H9 (cell line): ENCODE measurements around the gene TMEM63C. TPM values are rescaled to one million over a fixed set of nuclear protein-coding genes. Genes with fewer than 3 reads are reported as not detected.
A peak's percentile ranks its signal among the peaks of the same experiment; 100 is the strongest.

Source experiments
- DNase-seq: peaks from one replicate; pipeline ENCODE4 v3.0.0-alpha.2; 2017
- H2AFZ ChIP-seq: one replicate; pipeline ENCODE4 v1.6.1; 2013; ENCODE audit warnings: mild to moderate bottlenecking, low read length, control low read depth, moderate library complexity
- H2AK5ac ChIP-seq: 2 replicates; pipeline ENCODE4 v1.6.1; 2013; ENCODE audit warnings: low read length, control low read depth, mixed read lengths; ENCODE audit not compliant: insufficient read length
- H2BK120ac ChIP-seq: one replicate; pipeline ENCODE4 v1.6.1; 2013; ENCODE audit warnings: low read depth, mild to moderate bottlenecking, low read length, control low read depth, inconsistent platforms; ENCODE audit not compliant: poor library complexity, severe bottlenecking
- H2BK12ac ChIP-seq: 2 replicates; pipeline ENCODE4 v1.6.1; 2013; ENCODE audit warnings: low read length, control low read depth, mixed read lengths, low read depth; ENCODE audit not compliant: insufficient read length
- H2BK15ac ChIP-seq: 2 replicates; pipeline ENCODE4 v1.6.1; 2013; ENCODE audit warnings: low read depth, low read length, control low read depth
- H2BK20ac ChIP-seq: one replicate; pipeline ENCODE4 v1.6.1; 2013; ENCODE audit warnings: low read depth, mild to moderate bottlenecking, low read length, control low read depth, inconsistent platforms; ENCODE audit not compliant: poor library complexity, severe bottlenecking
- H2BK5ac ChIP-seq: 2 replicates; pipeline ENCODE4 v1.6.1; 2013; ENCODE audit warnings: low read length, control low read depth, mixed read lengths; ENCODE audit not compliant: insufficient read length
- H3K14ac ChIP-seq: 2 replicates; pipeline ENCODE4 v1.6.1; 2013; ENCODE audit warnings: low read length, control low read depth; ENCODE audit not compliant: insufficient read depth
- H3K18ac ChIP-seq: 2 replicates; pipeline ENCODE4 v1.6.1; 2013; ENCODE audit warnings: low read depth, mild to moderate bottlenecking, mixed read lengths, low read length, control low read depth; ENCODE audit not compliant: insufficient read length
- H3K23ac ChIP-seq: 2 replicates; pipeline ENCODE4 v1.6.1; 2013; ENCODE audit warnings: low read length, control low read depth, mixed read lengths, low read depth; ENCODE audit not compliant: insufficient read length
- H3K23me2 ChIP-seq: 2 replicates; pipeline ENCODE4 v1.6.1; 2013; ENCODE audit warnings: low read depth, mild to moderate bottlenecking, mixed read lengths, low read length, control low read depth; ENCODE audit not compliant: insufficient read length, poor library complexity, severe bottlenecking
- H3K27ac ChIP-seq: 2 replicates; pipeline ENCODE4 v1.5.1; 2013; ENCODE audit warnings: low read length, control low read depth, mixed read lengths, low read depth; ENCODE audit not compliant: insufficient read length
- H3K27me3 ChIP-seq: 2 replicates; pipeline ENCODE4 v1.6.1; 2013; ENCODE audit warnings: low read length, control low read depth, inconsistent platforms; ENCODE audit not compliant: insufficient read depth
- H3K4ac ChIP-seq: 2 replicates; pipeline ENCODE4 v1.6.1; 2013; ENCODE audit warnings: low read depth, mild to moderate bottlenecking, control low read depth, inconsistent platforms, low read length, moderate library complexity
- H3K4me1 ChIP-seq: 2 replicates; pipeline ENCODE4 v1.6.1; 2013; ENCODE audit warnings: low read length, control low read depth, inconsistent platforms; ENCODE audit not compliant: insufficient read depth
- H3K4me2 ChIP-seq: 2 replicates; pipeline ENCODE4 v1.6.1; 2013; ENCODE audit warnings: low read length, control low read depth, mixed read lengths; ENCODE audit not compliant: insufficient read length, insufficient read depth
- H3K56ac ChIP-seq: 2 replicates; pipeline ENCODE4 v1.6.1; 2013; ENCODE audit warnings: low read depth, mild to moderate bottlenecking, mixed read lengths, low read length, control low read depth; ENCODE audit not compliant: insufficient read length
- H3K79me1 ChIP-seq: 2 replicates; pipeline ENCODE4 v1.6.1; 2013; ENCODE audit warnings: low read depth, mild to moderate bottlenecking, moderate library complexity, low read length, control low read depth, inconsistent platforms; ENCODE audit not compliant: insufficient read depth, poor library complexity, severe bottlenecking
- H3K79me2 ChIP-seq: 2 replicates; pipeline ENCODE4 v1.6.1; 2013; ENCODE audit warnings: low read length, control low read depth, inconsistent platforms; ENCODE audit not compliant: insufficient read depth
- H3K9ac ChIP-seq: 2 replicates; pipeline ENCODE4 v1.6.1; 2013; ENCODE audit warnings: low read length, control low read depth, mixed read lengths; ENCODE audit not compliant: insufficient read length; ENCODE audit errors: extremely low read depth
- H3K9me3 ChIP-seq: one replicate; pipeline ENCODE4 v1.6.1; 2013; ENCODE audit warnings: low read depth, low read length, inconsistent platforms; ENCODE audit not compliant: control insufficient read depth
- H3T11ph ChIP-seq: one replicate; pipeline ENCODE4 v1.6.1; 2013; ENCODE audit warnings: mild to moderate bottlenecking, low read length, control low read depth, inconsistent platforms
- H4K20me1 ChIP-seq: one replicate; pipeline ENCODE4 v1.6.1; 2013; ENCODE audit not compliant: control insufficient read depth, insufficient read length, insufficient read depth
- H4K5ac ChIP-seq: 2 replicates; pipeline ENCODE4 v1.6.1; 2013; ENCODE audit warnings: low read depth, mild to moderate bottlenecking, mixed read lengths, low read length, control low read depth; ENCODE audit not compliant: insufficient read length
- H4K8ac ChIP-seq: replicated peaks from 2 replicates; pipeline ENCODE4 v1.6.1; 2013; ENCODE audit warnings: low read length, control low read depth, mixed read lengths, low read depth; ENCODE audit not compliant: insufficient read length
- H4K91ac ChIP-seq: 2 replicates; pipeline ENCODE4 v1.6.1; 2013; ENCODE audit warnings: low read depth, mild to moderate bottlenecking, moderate library complexity, mixed read lengths, low read length, control low read depth; ENCODE audit not compliant: insufficient read length
- H3K27ac Mint-ChIP-seq, 3 experiments: 2 replicates in 2 of 3; 3 replicates in 1 of 3; pipeline ENCODE4 v1.8.0; 2020 to 2021; ENCODE audit warnings: mixed read lengths in 3 of 3, mild to moderate bottlenecking in 1 of 3, moderate library complexity in 1 of 3
- H3K27me3 Mint-ChIP-seq: 2 replicates; pipeline ENCODE4 v1.8.0; 2021; ENCODE audit warnings: low read depth, mild to moderate bottlenecking, moderate library complexity, mixed read lengths
- H3K36me3 Mint-ChIP-seq, 3 experiments: 2 replicates in 2 of 3; 3 replicates in 1 of 3; pipeline ENCODE4 v1.8.0; 2020 to 2021; ENCODE audit warnings: low read depth in 3 of 3, mixed read lengths in 3 of 3; ENCODE audit not compliant: insufficient read depth in 1 of 3
- H3K4me1 Mint-ChIP-seq, 2 experiments: 2 replicates each; pipeline ENCODE4 v1.8.0; 2020; ENCODE audit warnings: mixed read lengths in 2 of 2
- H3K4me3 Mint-ChIP-seq, 2 experiments: 2 replicates in 1 of 2; 3 replicates in 1 of 2; pipeline ENCODE4 v1.8.0; 2020 to 2021; ENCODE audit warnings: mild to moderate bottlenecking in 2 of 2, mixed read lengths in 2 of 2, moderate library complexity in 1 of 2
- H3K9me3 Mint-ChIP-seq, 2 experiments: 2 replicates in 1 of 2; 3 replicates in 1 of 2; pipeline ENCODE4 v1.8.0; 2020; ENCODE audit warnings: mild to moderate bottlenecking in 2 of 2, mixed read lengths in 2 of 2, moderate library complexity in 1 of 2
- WGBS: extraction: QIAGEN DNeasy Blood & Tissue Kit; methylation state at CpG from one replicate; pipeline ENCODE4 v1.1.7; 2013; ENCODE audit warnings: missing lambda C conversion rate, low lambda C conversion rate, mixed read lengths; ENCODE audit not compliant: insufficient read length; ENCODE audit errors: extremely low coverage; 5-methylcytosine and 5-hydroxymethylcytosine counted together
- total RNA-seq: library from RNA; stranded (reverse); gene quantifications from 2 replicates; pipeline ENCODE4 v1.2.1, GENCODE V29; 2021
- TF ChIP-seq, protein P1 (sequence below): fragments of 200-600 bp; sonication (generic); conservative IDR thresholded peaks from 3 replicates; pipeline ENCODE4 v1.8.0; 2021; ENCODE audit warnings: antibody characterized with exemption, mild to moderate bottlenecking

TMEM63C gene
- total RNA-seq, 1 experiment from 2014 or later = 2.2 TPM

DNA sequence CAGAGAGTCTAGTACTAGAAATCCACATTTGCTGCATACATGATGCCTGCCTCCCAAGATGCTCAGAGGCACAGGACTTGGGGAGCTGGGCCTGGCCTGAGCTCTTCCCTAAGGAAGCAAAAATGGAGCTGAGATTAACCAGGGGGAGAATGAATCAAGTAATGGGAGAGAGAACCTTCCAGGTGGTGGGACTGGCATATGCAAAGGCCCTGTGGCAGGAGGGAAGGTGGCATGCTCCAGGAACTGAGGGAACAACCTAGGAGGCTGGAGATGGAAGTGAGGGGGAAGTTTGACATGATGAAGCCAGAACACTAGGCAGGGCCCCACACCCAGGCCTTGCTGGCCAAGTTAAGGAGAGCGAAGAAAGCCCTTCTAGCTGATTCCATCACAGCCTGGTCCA is 23.3 kb downstream of the TMEM63C start:
- H3K4ac ChIP-seq = no peak overlapping the region
- H3K27ac Mint-ChIP-seq = no peak overlapping the region
- no peak overlapping the region for H3K14ac ChIP-seq
- H3K18ac ChIP-seq = no peak overlapping the region
- H3K4me1 Mint-ChIP-seq = peaks cover 24 to 34% of the 10 kb centered on the region in 2 experiments
- no peak overlapping the region for H3K23ac ChIP-seq
- H3K9ac ChIP-seq = no peak overlapping the region
- no peak overlapping the region for H3K4me2 ChIP-seq
- no peaks in the 10 kb centered on the region for H3K23me2 ChIP-seq
- no peak overlapping the region for H4K5ac ChIP-seq
- H2AFZ ChIP-seq = no peak overlapping the region
- peaks cover 1% of the 10 kb centered on the region for H3K27me3 Mint-ChIP-seq
- no peak overlapping the region for H2BK120ac ChIP-seq
- no peaks in the 10 kb centered on the region for H3K36me3 Mint-ChIP-seq
- no peak overlapping the region for H2BK20ac ChIP-seq
- no peak overlapping the region for H3T11ph ChIP-seq
- H3K27ac ChIP-seq = no peak overlapping the region
- H4K20me1 ChIP-seq = no peaks in the 10 kb centered on the region
- H2AK5ac ChIP-seq = no peak overlapping the region
- H3K79me1 ChIP-seq = no peaks in the 10 kb centered on the region
- no peaks in the 10 kb centered on the region for H3K79me2 ChIP-seq
- no peak overlapping the region for H2BK5ac ChIP-seq
- WGBS = no CpG with 5 or more reads among the region's 1 CpG
- no peak overlapping the region for H2BK15ac ChIP-seq
- peaks cover 5% of the 10 kb centered on the region; the same call in 1 of the 2 replicates for H3K4me1 ChIP-seq
- H3K27me3 ChIP-seq = no peaks in the 10 kb centered on the region
- TF ChIP-seq, protein P1, sequence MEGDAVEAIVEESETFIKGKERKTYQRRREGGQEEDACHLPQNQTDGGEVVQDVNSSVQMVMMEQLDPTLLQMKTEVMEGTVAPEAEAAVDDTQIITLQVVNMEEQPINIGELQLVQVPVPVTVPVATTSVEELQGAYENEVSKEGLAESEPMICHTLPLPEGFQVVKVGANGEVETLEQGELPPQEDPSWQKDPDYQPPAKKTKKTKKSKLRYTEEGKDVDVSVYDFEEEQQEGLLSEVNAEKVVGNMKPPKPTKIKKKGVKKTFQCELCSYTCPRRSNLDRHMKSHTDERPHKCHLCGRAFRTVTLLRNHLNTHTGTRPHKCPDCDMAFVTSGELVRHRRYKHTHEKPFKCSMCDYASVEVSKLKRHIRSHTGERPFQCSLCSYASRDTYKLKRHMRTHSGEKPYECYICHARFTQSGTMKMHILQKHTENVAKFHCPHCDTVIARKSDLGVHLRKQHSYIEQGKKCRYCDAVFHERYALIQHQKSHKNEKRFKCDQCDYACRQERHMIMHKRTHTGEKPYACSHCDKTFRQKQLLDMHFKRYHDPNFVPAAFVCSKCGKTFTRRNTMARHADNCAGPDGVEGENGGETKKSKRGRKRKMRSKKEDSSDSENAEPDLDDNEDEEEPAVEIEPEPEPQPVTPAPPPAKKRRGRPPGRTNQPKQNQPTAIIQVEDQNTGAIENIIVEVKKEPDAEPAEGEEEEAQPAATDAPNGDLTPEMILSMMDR = no peak
- no peaks in the 10 kb centered on the region for H3K9me3 ChIP-seq
- H2BK12ac ChIP-seq = no peak overlapping the region
- H4K91ac ChIP-seq = no peak overlapping the region
- H4K8ac ChIP-seq = no peak overlapping the region
- H3K56ac ChIP-seq = no peak overlapping the region
- H3K4me3 Mint-ChIP-seq = peak overlapping the region in 1 of 2 experiments; percentile 11; a peak in 1 of 5 replicates
- DNase-seq = no peak
- H3K9me3 Mint-ChIP-seq = no peaks in the 10 kb centered on the region; a peak in 1 of 5 replicates
